GM20431 (cell line): ENCODE measurements around the gene SQOR.

Source experiments
- in situ Hi-C: fragments of 300-500 bp; cut with MseI, MboI; formaldehyde crosslinking; loops from one replicate; pipeline ENCODE4 v1.15.0; 2020; ENCODE audit warnings: low sequenced_read_pairs; ENCODE audit not compliant: unreplicated experiment

The SQOR gene

GRCh38 chr15:45654749-45655148 lies 19.9 kb downstream of the SQOR start:
- in situ Hi-C loops, result no loop called here

- in situ Hi-C loops, result no loop called here
Observed at GRCh38 chr15:45657254-45657653, 22.4 kb downstream of the SQOR start.

GRCh38 chr15:45657764-45658545 lies 23.1 kb downstream of the SQOR start:
- in situ Hi-C loops, result no loop called here

GRCh38 chr15:45660231-45660979 lies 25.6 kb downstream of the SQOR start:
- in situ Hi-C loops, result no loop called here

GRCh38 chr15:45662375-45662774 lies 27.5 kb downstream of the SQOR start:
- in situ Hi-C loops, result no loop called here

- in situ Hi-C loops, result no loop called here
Observed at GRCh38 chr15:45664451-45664850, 29.6 kb downstream of the SQOR start.

- in situ Hi-C loops, result no loop called here
Observed at GRCh38 chr15:45665261-45665660, 30.4 kb downstream of the SQOR start.

GRCh38 chr15:45666119-45666875 lies 31.5 kb downstream of the SQOR start:
- in situ Hi-C loops, result no loop called here

GRCh38 chr15:45667002-45667401 lies 32.2 kb downstream of the SQOR start:
- in situ Hi-C loops, result no loop called here

GRCh38 chr15:45668386-45668785 lies 33.6 kb downstream of the SQOR start:
- in situ Hi-C loops, result no loop called here

GRCh38 chr15:45669422-45669821 lies 34.6 kb downstream of the SQOR start:
- in situ Hi-C loops, result no loop called here

- in situ Hi-C loops, result no loop called here
Observed at GRCh38 chr15:45670091-45670490, 35.3 kb downstream of the SQOR start.

GRCh38 chr15:45670511-45670910 lies 35.7 kb downstream of the SQOR start:
- in situ Hi-C loops, result no loop called here

GRCh38 chr15:45674677-45675076 lies 39.8 kb downstream of the SQOR start:
- in situ Hi-C loops, result no loop called here

- in situ Hi-C loops, result no loop called here
Observed at GRCh38 chr15:45677797-45678196, 43.0 kb downstream of the SQOR start.

GRCh38 chr15:45678459-45679178 lies 43.8 kb downstream of the SQOR start:
- in situ Hi-C loops, result no loop called here

- in situ Hi-C loops, result no loop called here
Observed at GRCh38 chr15:45684533-45684932, 49.7 kb downstream of the SQOR start.

- in situ Hi-C loops, result no loop called here
Observed at GRCh38 chr15:45689616-45690015, 54.8 kb downstream of the SQOR start.

GRCh38 chr15:45690581-45691260 lies 55.9 kb downstream of the SQOR start:
- in situ Hi-C loops, result no loop called here

- in situ Hi-C loops, result no loop called here
Observed at GRCh38 chr15:45701108-45701507, 66.3 kb downstream of the SQOR start.
